HepG2 (cell line): Measurements from ENCODE around the gene IFIH1. TPM values are rescaled to one million over a fixed set of nuclear protein-coding genes. Genes with fewer than 3 reads are reported as not detected.

Experiments
- AKAP8 ChIP-seq: sonication (generic); formaldehyde crosslinking; IDR thresholded peaks from 2 replicates; pipeline ENCODE4 v1.5.1; 2020; ENCODE audit warnings: mild to moderate bottlenecking, missing genetic modification reagents
- CCAR2 ChIP-seq: fragments of 200-400 bp; formaldehyde crosslinking; optimal IDR thresholded peaks from 2 replicates; pipeline ENCODE3; 2018; ENCODE audit warnings: low read depth, mild to moderate bottlenecking, low read length, moderate library complexity
- CREBL2 ChIP-seq: sonication (generic); formaldehyde crosslinking; IDR thresholded peaks from 2 replicates; pipeline ENCODE4 v1.8.1; 2023; ENCODE audit warnings: missing genetic modification reagents, mild to moderate bottlenecking, borderline replicate concordance
- DMAP1 ChIP-seq: IDR thresholded peaks from 2 replicates; pipeline ENCODE4 v1.6.1; 2016
- ERF ChIP-seq: IDR thresholded peaks from 2 replicates; pipeline ENCODE4 v1.6.1; 2018; ENCODE audit warnings: missing biosample characterization, missing genetic modification reagents
- FOXK1 ChIP-seq: sonication (generic); formaldehyde crosslinking; IDR thresholded peaks from 2 replicates; pipeline ENCODE4 v1.4.0; 2020; ENCODE audit warnings: low read depth, missing genetic modification reagents, borderline replicate concordance
- GATAD2A ChIP-seq: IDR thresholded peaks from 2 replicates; pipeline ENCODE4 v1.6.1; 2016
- IKZF1 ChIP-seq: fragments of 450-650 bp; IDR thresholded peaks from 2 replicates; pipeline ENCODE4 v1.7.1; 2016
- KDM3A ChIP-seq: IDR thresholded peaks from 2 replicates; pipeline ENCODE4 v1.6.1; 2018; ENCODE audit warnings: low read depth, missing compliant biosample characterization
- LCORL ChIP-seq, 2 experiments: fragments of 450-650 bp in 1 of 2; sonication (generic) in 1 of 2; formaldehyde crosslinking in 1 of 2; IDR thresholded peaks; 2 replicates each; pipeline versions ENCODE4 v1.5.0 to v1.6.1; 2017 to 2020; ENCODE audit warnings: antibody characterized with exemption in 1 of 2, missing genetic modification reagents in 1 of 2
- MTA3 ChIP-seq: sonication (generic); formaldehyde crosslinking; IDR thresholded peaks from 2 replicates; pipeline ENCODE4 v1.4.0; 2020; ENCODE audit warnings: missing genetic modification reagents
- MTF1 ChIP-seq: sonication (generic); formaldehyde crosslinking; IDR thresholded peaks from 2 replicates; pipeline ENCODE4 v1.5.0; 2020; ENCODE audit warnings: missing genetic modification reagents
- SIX1 ChIP-seq: sonication (generic); formaldehyde crosslinking; IDR thresholded peaks from 2 replicates; pipeline ENCODE4 v1.4.0; 2020; ENCODE audit warnings: missing genetic modification reagents, borderline replicate concordance
- SMAD1 ChIP-seq: sonication (generic); formaldehyde crosslinking; IDR thresholded peaks from 2 replicates; pipeline ENCODE4 v1.4.0; 2020; ENCODE audit warnings: missing genetic modification reagents, low read depth, mild to moderate bottlenecking, borderline replicate concordance
- TCF12 ChIP-seq, 2 experiments: fragments of 450-650 bp in 1 of 2; sonication (generic) in 1 of 2; formaldehyde crosslinking in 1 of 2; IDR thresholded peaks; 2 replicates each; pipeline versions ENCODE4 v1.6.1 to v1.8.0; 2017 to 2022; ENCODE audit warnings: antibody characterized with exemption in 1 of 2, mild to moderate bottlenecking in 1 of 2, missing genetic modification reagents in 1 of 2, moderate library complexity in 1 of 2
- U2AF1 ChIP-seq: fragments of 200-400 bp; formaldehyde crosslinking; optimal IDR thresholded peaks from 2 replicates; pipeline ENCODE3; 2017; ENCODE audit warnings: mild to moderate bottlenecking, low read depth, low read length
- ZBTB1 ChIP-seq: sonication (generic); formaldehyde crosslinking; IDR thresholded peaks from 2 replicates; pipeline ENCODE4 v1.4.0; 2020; ENCODE audit warnings: missing genetic modification reagents, borderline replicate concordance
- ZBTB43 ChIP-seq: sonication (generic); formaldehyde crosslinking; conservative IDR thresholded peaks from 2 replicates; pipeline ENCODE4 v1.4.0; 2020; ENCODE audit warnings: missing genetic modification reagents
- ZNF33A ChIP-seq: sonication (generic); formaldehyde crosslinking; IDR thresholded peaks from 2 replicates; pipeline ENCODE4 v1.5.1; 2020; ENCODE audit warnings: missing genetic modification reagents, mild to moderate bottlenecking, moderate library complexity, borderline replicate concordance
- ZNF605 ChIP-seq: sonication (generic); formaldehyde crosslinking; IDR thresholded peaks from 2 replicates; pipeline ENCODE4 v1.8.0; 2022; ENCODE audit warnings: mild to moderate bottlenecking, missing genetic modification reagents
- ZNF639 ChIP-seq: conservative IDR thresholded peaks from 2 replicates; pipeline ENCODE4 v1.6.1; 2018; ENCODE audit warnings: missing genetic modification reagents
- ZNF746 ChIP-seq: sonication (generic); formaldehyde crosslinking; IDR thresholded peaks from 2 replicates; pipeline ENCODE4 v1.8.0; 2022; ENCODE audit warnings: mild to moderate bottlenecking, missing genetic modification reagents
- polyA plus RNA-seq, 8 experiments: library from polyadenylated mRNA; depleted of rRNA in 3 of 8; stranded (reverse) in 7 of 8; unstranded in 1 of 8; fragments of >200 nt; fragmentation: Illumina TruSeq in 4 of 8; extraction: Trizol in 4 of 8; gene quantifications; 2 replicates each; pipeline versions ENCODE4 v1.2.1 to v1.2.3, GENCODE V29; 2011 to 2016; ENCODE audit warnings: low read depth in 4 of 8, missing spikeins in 1 of 8, mixed read lengths in 1 of 8; ENCODE audit not compliant: insufficient read depth in 1 of 8
- total RNA-seq, 5 experiments: library from RNA; depleted of rRNA; stranded (reverse); fragments of >200 nt; fragmentation: Illumina TruSeq; extraction: Trizol; gene quantifications; 2 replicates each; pipeline ENCODE4 v1.2.3, GENCODE V29; 2016; ENCODE audit warnings: low read depth in 1 of 5
- TF ChIP-seq, protein P1 (sequence below): sonication (generic); formaldehyde crosslinking; conservative IDR thresholded peaks from 2 replicates; pipeline ENCODE4 v1.4.0; 2020; ENCODE audit warnings: missing genetic modification reagents
- TF ChIP-seq, protein P2 (sequence below): sonication (generic); formaldehyde crosslinking; IDR thresholded peaks from 2 replicates; pipeline ENCODE4 v1.5.1; 2020; ENCODE audit warnings: mild to moderate bottlenecking, missing genetic modification reagents, borderline replicate concordance

Gene IFIH1
- total and polyA plus RNA-seq, 2 of the 13 experiments (the other 11 are each of a cell fraction or from before 2014, with no cell fraction given): 1.5 to 11.5 TPM

DNA sequence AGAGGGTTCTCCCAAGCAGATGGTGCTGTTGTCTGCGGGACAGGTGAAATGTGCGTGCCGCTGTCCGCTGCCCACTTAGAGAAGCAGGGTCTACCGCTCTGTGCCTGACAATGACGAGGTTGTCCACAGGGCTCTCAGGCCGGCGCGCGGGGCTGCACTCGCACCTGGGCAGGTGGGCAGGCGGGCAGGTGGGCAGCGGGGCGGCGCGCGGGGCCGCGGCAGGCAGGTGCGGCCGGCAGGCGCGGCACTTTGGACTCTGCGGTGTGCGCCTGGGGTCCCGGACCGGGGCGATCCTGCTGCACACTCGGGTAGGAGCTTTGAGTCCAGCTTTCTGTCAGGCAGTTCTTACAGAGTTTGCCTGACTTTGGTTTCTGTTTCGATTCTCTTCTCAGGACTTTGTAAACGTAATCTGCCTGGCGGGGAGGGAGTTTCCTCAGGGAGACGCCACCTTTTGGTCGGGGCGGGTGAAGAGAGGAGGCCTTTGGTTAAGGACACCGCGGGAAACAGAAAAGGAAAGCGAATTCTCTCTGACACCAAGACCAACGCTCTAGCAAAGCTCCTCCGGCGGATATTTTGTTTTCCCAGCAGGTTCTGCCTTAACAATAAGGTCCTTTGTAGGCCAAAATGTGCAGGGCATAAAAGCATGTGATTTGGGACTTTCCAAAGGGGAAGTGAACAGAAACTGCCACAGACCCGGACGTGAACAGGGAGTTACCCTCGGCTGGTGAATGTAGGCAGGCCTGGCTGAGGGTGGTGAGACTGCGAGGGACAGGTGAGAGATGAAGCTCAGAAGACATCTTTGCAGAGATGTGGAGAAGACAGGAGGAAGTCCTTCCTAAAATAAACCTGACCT lies at the start of gene IFIH1 (continued):
- TF ChIP-seq, protein P1, sequence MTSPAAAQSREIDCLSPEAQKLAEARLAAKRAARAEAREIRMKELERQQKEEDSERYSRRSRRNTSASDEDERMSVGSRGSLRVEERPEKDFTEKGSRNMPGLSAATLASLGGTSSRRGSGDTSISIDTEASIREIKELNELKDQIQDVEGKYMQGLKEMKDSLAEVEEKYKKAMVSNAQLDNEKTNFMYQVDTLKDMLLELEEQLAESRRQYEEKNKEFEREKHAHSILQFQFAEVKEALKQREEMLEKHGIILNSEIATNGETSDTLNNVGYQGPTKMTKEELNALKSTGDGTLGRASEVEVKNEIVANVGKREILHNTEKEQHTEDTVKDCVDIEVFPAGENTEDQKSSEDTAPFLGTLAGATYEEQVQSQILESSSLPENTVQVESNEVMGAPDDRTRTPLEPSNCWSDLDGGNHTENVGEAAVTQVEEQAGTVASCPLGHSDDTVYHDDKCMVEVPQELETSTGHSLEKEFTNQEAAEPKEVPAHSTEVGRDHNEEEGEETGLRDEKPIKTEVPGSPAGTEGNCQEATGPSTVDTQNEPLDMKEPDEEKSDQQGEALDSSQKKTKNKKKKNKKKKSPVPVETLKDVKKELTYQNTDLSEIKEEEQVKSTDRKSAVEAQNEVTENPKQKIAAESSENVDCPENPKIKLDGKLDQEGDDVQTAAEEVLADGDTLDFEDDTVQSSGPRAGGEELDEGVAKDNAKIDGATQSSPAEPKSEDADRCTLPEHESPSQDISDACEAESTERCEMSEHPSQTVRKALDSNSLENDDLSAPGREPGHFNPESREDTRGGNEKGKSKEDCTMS: no peak
- TF ChIP-seq U2AF1 (no peak), CREBL2 (CRISPR knock-in tag) (no peak), GATAD2A (CRISPR knock-in tag) (peak; percentile 62), LCORL (IDR thresholded peaks at IDR 0.05) (no peak), LCORL (CRISPR knock-in tag; IDR thresholded peaks at IDR 0.05) (peak; percentile 53; the same call in 1 of the 2 replicates), TCF12 (IDR thresholded peaks at IDR 0.05) (no peak), TCF12 (CRISPR knock-in tag; IDR thresholded peaks at IDR 0.05) (no peak), ZBTB43 (no peak), ZBTB1 (CRISPR knock-in tag) (no peak), DMAP1 (CRISPR knock-in tag) (peak; percentile 56; the same call in 1 of the 2 replicates), MTA3 (no peak), AKAP8 (CRISPR knock-in tag) (no peak), FOXK1 (CRISPR knock-in tag) (no peak; the same call in 1 of the 2 replicates), ZNF639 (no peak), KDM3A (CRISPR knock-in tag) (peak; percentile 20; the same call in 1 of the 2 replicates), ZNF746 (peak; percentile 34; the same call in 1 of the 2 replicates), CCAR2 (no peak), ZNF33A (no peak), MTF1 (CRISPR knock-in tag) (no peak), ZNF605 (CRISPR knock-in tag) (peak; percentile 41; the same call in 1 of the 2 replicates), SIX1 (CRISPR knock-in tag) (no peak), SMAD1 (CRISPR knock-in tag) (no peak), ERF (CRISPR knock-in tag) (peak; percentile 48), IKZF1 (no peak)
- TF ChIP-seq, protein P2, sequence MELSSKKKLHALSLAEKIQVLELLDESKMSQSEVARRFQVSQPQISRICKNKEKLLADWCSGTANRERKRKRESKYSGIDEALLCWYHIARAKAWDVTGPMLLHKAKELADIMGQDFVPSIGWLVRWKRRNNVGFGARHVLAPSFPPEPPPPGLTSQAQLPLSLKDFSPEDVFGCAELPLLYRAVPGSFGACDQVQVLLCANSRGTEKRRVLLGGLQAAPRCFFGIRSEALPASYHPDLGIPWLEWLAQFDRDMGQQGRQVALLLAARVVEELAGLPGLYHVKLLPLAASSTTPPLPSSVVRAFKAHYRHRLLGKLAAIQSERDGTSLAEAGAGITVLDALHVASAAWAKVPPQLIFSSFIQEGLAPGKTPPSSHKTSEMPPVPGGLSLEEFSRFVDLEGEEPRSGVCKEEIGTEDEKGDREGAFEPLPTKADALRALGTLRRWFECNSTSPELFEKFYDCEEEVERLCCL (CRISPR knock-in tag): no peak
